Measurements from ENCODE around the gene FASN.

- TF ChIP-seq CTCF (IDR thresholded peaks at IDR 0.05): no peak
- no peak for TF ChIP-seq EP300 (IDR thresholded peaks at IDR 0.05)
- TF ChIP-seq POLR2A (IDR thresholded peaks at IDR 0.05): no peak
Measured at GRCh38 chr17:82062984-82063368, 35.1 kb downstream of the FASN start.

All from ovary (tissue), 3 donors.